ENCODE data around the gene SLC34A3.

DNA sequence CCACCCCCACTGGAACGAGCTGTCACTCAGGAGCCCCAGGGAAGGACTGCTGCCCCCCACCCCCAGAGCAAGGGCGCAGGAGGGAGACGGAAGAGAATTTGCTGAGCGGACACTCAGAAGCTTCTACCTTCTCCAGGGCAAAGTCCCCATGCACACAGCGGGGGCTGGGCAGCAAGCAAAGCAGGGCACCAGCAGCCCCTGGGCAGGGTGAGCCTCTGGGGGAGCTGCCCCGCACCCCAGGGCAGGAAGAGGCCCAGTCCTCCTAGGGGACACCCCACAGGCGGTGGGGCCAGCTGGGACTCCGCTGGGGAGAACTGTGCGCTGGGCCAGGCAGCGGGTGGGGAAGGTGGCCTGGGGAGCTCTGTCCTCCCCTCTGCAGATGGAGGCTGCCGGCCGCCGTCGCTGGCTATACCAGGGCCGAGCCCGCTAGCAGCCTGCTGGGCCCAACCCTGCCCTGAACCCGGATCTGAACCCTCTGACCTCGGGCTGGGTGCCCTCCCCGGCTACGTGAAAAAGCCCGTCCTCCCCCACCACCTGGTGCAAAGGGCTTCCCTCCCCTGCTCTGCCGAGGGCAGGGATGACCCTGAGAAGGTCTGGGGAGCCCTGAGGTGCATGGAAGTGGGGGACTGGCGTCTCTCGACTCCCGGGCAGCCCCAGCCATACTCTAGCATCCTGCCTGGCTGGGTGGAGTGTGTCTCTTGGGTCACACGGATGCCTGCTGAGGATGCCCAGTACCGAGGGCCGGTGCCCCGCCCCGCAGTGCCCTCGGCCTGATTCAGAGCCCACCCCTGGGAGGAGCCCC lies 597 bp upstream of the SLC34A3 start:
- TF ChIP-seq, protein P1, sequence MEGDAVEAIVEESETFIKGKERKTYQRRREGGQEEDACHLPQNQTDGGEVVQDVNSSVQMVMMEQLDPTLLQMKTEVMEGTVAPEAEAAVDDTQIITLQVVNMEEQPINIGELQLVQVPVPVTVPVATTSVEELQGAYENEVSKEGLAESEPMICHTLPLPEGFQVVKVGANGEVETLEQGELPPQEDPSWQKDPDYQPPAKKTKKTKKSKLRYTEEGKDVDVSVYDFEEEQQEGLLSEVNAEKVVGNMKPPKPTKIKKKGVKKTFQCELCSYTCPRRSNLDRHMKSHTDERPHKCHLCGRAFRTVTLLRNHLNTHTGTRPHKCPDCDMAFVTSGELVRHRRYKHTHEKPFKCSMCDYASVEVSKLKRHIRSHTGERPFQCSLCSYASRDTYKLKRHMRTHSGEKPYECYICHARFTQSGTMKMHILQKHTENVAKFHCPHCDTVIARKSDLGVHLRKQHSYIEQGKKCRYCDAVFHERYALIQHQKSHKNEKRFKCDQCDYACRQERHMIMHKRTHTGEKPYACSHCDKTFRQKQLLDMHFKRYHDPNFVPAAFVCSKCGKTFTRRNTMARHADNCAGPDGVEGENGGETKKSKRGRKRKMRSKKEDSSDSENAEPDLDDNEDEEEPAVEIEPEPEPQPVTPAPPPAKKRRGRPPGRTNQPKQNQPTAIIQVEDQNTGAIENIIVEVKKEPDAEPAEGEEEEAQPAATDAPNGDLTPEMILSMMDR (conservative IDR thresholded peaks at IDR 0.05; ENCODE audit: low read depth, low read length): no peak
- TF ChIP-seq EZH2 (IDR thresholded peaks at IDR 0.05; ENCODE audit: borderline replicate concordance, low read depth, low read length, poor library complexity, severe bottlenecking): no peak

Data from A673 (cell line).